ENCODE results near the gene GP1BA. TPM values are rescaled to one million over a fixed set of nuclear protein-coding genes. Genes with fewer than 3 reads are reported as not detected.

The GP1BA gene
- total and polyA plus RNA-seq, 10 of the 15 experiments (the other 5 are each of a cell fraction or from before 2014, with no cell fraction given): 0.04 to 0.67 (median 0.28) TPM; not detected in 1

DNA sequence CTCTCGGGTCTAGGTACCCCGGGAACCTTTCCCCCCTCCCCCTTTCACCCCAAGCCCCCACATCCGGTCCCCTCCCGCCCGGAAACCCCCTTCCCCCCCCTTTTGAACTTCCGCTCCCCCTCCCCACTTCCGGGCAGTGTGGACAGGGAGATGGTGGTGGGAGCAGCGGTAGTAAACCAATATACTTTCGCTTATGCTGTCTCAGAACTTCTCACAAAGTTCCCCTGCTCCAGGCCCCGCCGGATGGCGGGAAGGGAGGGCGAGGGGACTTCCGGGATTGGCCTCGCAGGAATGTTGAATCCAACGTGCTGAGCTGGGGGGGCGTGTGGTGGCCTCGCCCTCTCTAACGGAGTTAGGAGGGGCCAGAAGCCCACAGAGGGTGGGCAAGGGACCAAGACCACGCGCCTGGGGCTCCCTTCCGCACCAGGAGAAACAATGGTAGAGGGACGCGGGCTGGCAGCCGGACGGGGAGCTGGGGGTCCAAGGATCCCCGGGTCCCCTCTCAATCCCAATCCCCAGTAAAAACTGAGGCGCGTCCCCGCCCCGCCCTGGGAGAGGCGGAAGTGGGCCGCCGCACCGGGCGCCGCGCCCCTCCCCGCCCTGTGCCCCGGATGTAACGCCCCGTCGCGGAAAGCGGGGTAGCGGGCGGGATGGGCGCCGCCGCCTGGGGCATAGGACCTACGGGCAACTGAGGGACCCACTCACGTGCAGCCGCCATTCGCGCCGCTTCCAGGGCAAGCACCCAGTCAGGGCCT is 15.5 kb downstream of the GP1BA start (continued):
- TF ChIP-seq, protein P1, sequence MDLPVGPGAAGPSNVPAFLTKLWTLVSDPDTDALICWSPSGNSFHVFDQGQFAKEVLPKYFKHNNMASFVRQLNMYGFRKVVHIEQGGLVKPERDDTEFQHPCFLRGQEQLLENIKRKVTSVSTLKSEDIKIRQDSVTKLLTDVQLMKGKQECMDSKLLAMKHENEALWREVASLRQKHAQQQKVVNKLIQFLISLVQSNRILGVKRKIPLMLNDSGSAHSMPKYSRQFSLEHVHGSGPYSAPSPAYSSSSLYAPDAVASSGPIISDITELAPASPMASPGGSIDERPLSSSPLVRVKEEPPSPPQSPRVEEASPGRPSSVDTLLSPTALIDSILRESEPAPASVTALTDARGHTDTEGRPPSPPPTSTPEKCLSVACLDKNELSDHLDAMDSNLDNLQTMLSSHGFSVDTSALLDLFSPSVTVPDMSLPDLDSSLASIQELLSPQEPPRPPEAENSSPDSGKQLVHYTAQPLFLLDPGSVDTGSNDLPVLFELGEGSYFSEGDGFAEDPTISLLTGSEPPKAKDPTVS (IDR thresholded peaks at IDR 0.05; ENCODE audit: low read depth, low read length): no peak
- TF ChIP-seq SMARCA5 (IDR thresholded peaks at IDR 0.05) (peak; percentile 6), SMC3 (IDR thresholded peaks at IDR 0.05; ENCODE audit: borderline replicate concordance, low read length) (no peak), NR2F1 (conservative IDR thresholded peaks at IDR 0.05) (peak; percentile 45; the same call in 1 of the 2 replicates), HCFC1 (IDR thresholded peaks at IDR 0.05; ENCODE audit: low read length) (peak; percentile 9; the same call in 1 of the 2 replicates), TCF7 (IDR thresholded peaks at IDR 0.05; ENCODE audit: borderline replicate concordance) (no peak), PAX5 (IDR thresholded peaks at IDR 0.05; ENCODE audit: borderline replicate concordance, low read depth, low read length) (0 out of 2 replicates have a peak, but pooled peaks have one; percentile 40), TCF12 (IDR thresholded peaks at IDR 0.05; ENCODE audit: low read depth, low read length) (no peak), TCF3 (IDR thresholded peaks at IDR 0.05; ENCODE audit: borderline replicate concordance, insufficient read depth, low read depth, low read length) (0 out of 2 replicates have a peak, but pooled peaks have one; percentile 23), ZNF384 (IDR thresholded peaks at IDR 0.05; ENCODE audit: borderline replicate concordance, low read depth, low read length) (no peak), CHD1 (IDR thresholded peaks at IDR 0.05; ENCODE audit: low read depth, low read length) (no peak), MYC (IDR thresholded peaks at IDR 0.05; ENCODE audit: insufficient read depth, insufficient read length, insufficient replicate concordance, low read length, severe bottlenecking) (no peak), YBX1 (IDR thresholded peaks at IDR 0.05) (no peak), SREBF1 (IDR thresholded peaks at IDR 0.05; ENCODE audit: low read length) (no peak), IKZF2 (IDR thresholded peaks at IDR 0.05) (peak; percentile 77 to 78), FOXK2 (IDR thresholded peaks at IDR 0.05) (no peak), ASH2L (IDR thresholded peaks at IDR 0.05; ENCODE audit: borderline replicate concordance, low read depth) (no peak), RUNX3 (IDR thresholded peaks at IDR 0.05; ENCODE audit: low read length) (no peak), RBBP5 (conservative IDR thresholded peaks at IDR 0.05) (no peak)
- TF ChIP-seq, protein P2, sequence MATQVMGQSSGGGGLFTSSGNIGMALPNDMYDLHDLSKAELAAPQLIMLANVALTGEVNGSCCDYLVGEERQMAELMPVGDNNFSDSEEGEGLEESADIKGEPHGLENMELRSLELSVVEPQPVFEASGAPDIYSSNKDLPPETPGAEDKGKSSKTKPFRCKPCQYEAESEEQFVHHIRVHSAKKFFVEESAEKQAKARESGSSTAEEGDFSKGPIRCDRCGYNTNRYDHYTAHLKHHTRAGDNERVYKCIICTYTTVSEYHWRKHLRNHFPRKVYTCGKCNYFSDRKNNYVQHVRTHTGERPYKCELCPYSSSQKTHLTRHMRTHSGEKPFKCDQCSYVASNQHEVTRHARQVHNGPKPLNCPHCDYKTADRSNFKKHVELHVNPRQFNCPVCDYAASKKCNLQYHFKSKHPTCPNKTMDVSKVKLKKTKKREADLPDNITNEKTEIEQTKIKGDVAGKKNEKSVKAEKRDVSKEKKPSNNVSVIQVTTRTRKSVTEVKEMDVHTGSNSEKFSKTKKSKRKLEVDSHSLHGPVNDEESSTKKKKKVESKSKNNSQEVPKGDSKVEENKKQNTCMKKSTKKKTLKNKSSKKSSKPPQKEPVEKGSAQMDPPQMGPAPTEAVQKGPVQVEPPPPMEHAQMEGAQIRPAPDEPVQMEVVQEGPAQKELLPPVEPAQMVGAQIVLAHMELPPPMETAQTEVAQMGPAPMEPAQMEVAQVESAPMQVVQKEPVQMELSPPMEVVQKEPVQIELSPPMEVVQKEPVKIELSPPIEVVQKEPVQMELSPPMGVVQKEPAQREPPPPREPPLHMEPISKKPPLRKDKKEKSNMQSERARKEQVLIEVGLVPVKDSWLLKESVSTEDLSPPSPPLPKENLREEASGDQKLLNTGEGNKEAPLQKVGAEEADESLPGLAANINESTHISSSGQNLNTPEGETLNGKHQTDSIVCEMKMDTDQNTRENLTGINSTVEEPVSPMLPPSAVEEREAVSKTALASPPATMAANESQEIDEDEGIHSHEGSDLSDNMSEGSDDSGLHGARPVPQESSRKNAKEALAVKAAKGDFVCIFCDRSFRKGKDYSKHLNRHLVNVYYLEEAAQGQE (IDR thresholded peaks at IDR 0.05; ENCODE audit: low read depth, low read length): no peak
- TF ChIP-seq, protein P3, sequence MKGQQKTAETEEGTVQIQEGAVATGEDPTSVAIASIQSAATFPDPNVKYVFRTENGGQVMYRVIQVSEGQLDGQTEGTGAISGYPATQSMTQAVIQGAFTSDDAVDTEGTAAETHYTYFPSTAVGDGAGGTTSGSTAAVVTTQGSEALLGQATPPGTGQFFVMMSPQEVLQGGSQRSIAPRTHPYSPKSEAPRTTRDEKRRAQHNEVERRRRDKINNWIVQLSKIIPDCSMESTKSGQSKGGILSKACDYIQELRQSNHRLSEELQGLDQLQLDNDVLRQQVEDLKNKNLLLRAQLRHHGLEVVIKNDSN (IDR thresholded peaks at IDR 0.05; ENCODE audit: borderline replicate concordance, extremely low read length, insufficient read depth, low read depth, low read length): no peak
- TF ChIP-seq, protein P4, sequence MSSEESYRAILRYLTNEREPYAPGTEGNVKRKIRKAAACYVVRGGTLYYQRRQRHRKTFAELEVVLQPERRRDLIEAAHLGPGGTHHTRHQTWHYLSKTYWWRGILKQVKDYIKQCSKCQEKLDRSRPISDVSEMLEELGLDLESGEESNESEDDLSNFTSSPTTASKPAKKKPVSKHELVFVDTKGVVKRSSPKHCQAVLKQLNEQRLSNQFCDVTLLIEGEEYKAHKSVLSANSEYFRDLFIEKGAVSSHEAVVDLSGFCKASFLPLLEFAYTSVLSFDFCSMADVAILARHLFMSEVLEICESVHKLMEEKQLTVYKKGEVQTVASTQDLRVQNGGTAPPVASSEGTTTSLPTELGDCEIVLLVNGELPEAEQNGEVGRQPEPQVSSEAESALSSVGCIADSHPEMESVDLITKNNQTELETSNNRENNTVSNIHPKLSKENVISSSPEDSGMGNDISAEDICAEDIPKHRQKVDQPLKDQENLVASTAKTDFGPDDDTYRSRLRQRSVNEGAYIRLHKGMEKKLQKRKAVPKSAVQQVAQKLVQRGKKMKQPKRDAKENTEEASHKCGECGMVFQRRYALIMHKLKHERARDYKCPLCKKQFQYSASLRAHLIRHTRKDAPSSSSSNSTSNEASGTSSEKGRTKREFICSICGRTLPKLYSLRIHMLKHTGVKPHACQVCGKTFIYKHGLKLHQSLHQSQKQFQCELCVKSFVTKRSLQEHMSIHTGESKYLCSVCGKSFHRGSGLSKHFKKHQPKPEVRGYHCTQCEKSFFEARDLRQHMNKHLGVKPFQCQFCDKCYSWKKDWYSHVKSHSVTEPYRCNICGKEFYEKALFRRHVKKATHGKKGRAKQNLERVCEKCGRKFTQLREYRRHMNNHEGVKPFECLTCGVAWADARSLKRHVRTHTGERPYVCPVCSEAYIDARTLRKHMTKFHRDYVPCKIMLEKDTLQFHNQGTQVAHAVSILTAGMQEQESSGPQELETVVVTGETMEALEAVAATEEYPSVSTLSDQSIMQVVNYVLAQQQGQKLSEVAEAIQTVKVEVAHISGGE (CRISPR knock-in tag; IDR thresholded peaks at IDR 0.05): peak; percentile 52
